GM19240 (cell line): ENCODE data around the gene INTS11.
"Not testable (repeated sequence)": the region's sequence is repeated elsewhere in the genome, so short reads cannot be mapped to it uniquely, and the experiment has no call there.

ENCODE experiments used
- DNase-seq: peaks from one replicate; pipeline ENCODE4 v3.0.0; 2011; ENCODE audit warnings: low spot score; ENCODE audit not compliant: insufficient read length

INTS11 gene

GRCh38 chr1:1324524-1325287 is at the start of gene INTS11, which contains the start of gene CPTP:
INTS11 (minus strand) TSS chr1:1324660; CDS start chr1:1324608, 52 bp downstream.
CPTP (plus strand) TSS chr1:1324802; CDS start chr1:1326911, 2,109 bp downstream.
- DNase-seq: peak; percentile 98

GRCh38 chr1:1373815-1374588 is 49.5 kb upstream of the INTS11 start:
- DNase-seq: no peak

GRCh38 chr1:1373051-1373814 is 48.8 kb upstream of the INTS11 start:
- DNase-seq: no peak

- DNase-seq: peak; percentile 69
Measured at GRCh38 chr1:1371746-1372711, 47.6 kb upstream of the INTS11 start.

- no peak for DNase-seq
Measured at GRCh38 chr1:1371364-1371745, 46.9 kb upstream of the INTS11 start.

GRCh38 chr1:1370771-1371300 is 46.4 kb upstream of the INTS11 start:
- DNase-seq: no peak

GRCh38 chr1:1370094-1370493 is 45.6 kb upstream of the INTS11 start:
- DNase-seq: not testable (repeated sequence)

- no peak for DNase-seq
Measured at GRCh38 chr1:1367315-1367714, 42.9 kb upstream of the INTS11 start.

GRCh38 chr1:1366699-1367066 is 42.2 kb upstream of the INTS11 start:
- no peak for DNase-seq

- DNase-seq: no peak
Measured at GRCh38 chr1:1365875-1366698, 41.6 kb upstream of the INTS11 start.

- no peak for DNase-seq
Measured at GRCh38 chr1:1364266-1364665, 39.8 kb upstream of the INTS11 start.

GRCh38 chr1:1361982-1362423 is 37.5 kb upstream of the INTS11 start:
- no peak for DNase-seq

GRCh38 chr1:1361233-1361981 is 36.9 kb upstream of the INTS11 start:
- no peak for DNase-seq

GRCh38 chr1:1360506-1361169 is 36.2 kb upstream of the INTS11 start:
- DNase-seq: no peak

GRCh38 chr1:1359664-1360468 is 35.4 kb upstream of the INTS11 start:
- no peak for DNase-seq

- DNase-seq: no peak
Measured at GRCh38 chr1:1359308-1359663, 34.8 kb upstream of the INTS11 start.

- no peak for DNase-seq
Measured at GRCh38 chr1:1358433-1359271, 34.2 kb upstream of the INTS11 start, which contains the start of gene MXRA8. MXRA8 (minus strand) TSS chr1:1358555; CDS start chr1:1358504, 51 bp downstream.
